Anterior cingulate cortex (tissue), 58 donors: ENCODE measurements around the gene NME9.
A peak's percentile ranks its signal among the peaks of the same experiment; 100 is the strongest.
"Not testable (repeated sequence)": the region's sequence is repeated elsewhere in the genome, so short reads cannot be mapped to it uniquely, and the experiment has no call there.

Source experiments
- DNase-seq, 58 donors: peaks; one replicate each; lab custom pipeline; 2025; lab: John Stamatoyannopoulos, UW

NME9 gene, protein sequence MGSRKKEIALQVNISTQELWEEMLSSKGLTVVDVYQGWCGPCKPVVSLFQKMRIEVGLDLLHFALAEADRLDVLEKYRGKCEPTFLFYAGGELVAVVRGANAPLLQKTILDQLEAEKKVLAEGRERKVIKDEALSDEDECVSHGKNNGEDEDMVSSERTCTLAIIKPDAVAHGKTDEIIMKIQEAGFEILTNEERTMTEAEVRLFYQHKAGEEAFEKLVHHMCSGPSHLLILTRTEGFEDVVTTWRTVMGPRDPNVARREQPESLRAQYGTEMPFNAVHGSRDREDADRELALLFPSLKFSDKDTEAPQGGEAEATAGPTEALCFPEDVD

DNA sequence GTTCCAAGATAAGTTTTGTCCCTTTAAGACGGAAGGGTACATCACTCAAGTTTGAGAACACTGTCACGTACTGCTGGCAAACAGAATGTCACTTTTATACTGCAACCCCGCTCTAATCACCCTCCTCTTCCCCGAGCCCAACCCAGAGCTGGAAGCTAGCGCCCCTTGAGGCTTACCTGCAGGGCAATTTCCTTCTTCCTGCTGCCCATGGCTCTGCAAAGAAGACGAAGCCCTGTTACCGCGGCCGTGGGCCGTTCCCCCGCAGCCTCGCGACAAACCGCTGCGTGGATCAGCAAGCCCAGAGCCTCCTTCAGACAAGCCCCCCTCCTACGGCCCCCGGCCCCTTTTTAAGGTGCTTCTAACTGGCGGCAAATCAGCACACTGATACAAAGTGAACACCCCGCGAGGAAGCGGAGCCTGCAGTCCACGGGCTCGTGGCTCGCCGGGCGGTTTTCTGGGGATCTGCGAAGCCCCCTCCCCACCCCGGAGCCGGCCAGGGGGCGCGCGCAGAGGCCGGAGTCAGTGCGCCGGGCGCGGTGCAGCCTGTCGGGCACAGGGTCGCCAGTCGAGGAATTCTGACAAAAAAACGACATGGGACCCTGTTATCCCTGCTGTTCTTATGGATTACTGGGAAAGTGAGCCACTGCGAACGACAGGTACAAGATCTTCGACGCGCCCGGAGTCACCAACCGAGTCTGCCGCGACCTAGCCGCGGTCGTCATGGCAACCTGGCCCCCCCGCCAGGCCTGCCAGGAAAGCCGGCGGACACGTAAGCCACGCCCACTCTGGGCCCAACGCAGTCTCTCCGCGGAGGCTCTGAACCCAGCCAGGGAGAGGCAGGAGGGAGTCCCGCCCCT is at the start of gene NME9:
NME9 (minus strand) TSS at position 725 of the 857 bp plus-strand sequence; CDS start at position 209, 516 bp downstream.
- peak; percentile 22 to 96 (median 82) for DNase-seq

DNA sequence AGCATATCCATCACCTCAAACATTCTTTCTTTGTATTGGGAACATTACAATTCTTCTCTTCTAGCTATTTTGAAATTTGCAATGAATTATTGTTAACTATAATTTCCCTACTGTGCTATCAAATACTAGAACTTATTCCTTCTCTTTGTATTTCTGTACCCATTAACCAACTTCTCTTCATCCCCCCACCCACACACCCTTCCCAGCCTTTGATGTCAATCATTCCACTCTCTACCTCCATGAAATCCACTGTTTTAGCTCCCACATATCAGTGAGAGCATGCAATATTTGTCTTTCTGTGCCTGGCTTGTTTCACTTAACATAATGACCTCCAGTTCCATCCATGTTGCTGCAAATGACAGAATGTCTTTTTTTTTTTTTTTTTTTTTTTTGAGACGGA is 49.3 kb upstream of the NME9 start:
- DNase-seq = no peak

DNA sequence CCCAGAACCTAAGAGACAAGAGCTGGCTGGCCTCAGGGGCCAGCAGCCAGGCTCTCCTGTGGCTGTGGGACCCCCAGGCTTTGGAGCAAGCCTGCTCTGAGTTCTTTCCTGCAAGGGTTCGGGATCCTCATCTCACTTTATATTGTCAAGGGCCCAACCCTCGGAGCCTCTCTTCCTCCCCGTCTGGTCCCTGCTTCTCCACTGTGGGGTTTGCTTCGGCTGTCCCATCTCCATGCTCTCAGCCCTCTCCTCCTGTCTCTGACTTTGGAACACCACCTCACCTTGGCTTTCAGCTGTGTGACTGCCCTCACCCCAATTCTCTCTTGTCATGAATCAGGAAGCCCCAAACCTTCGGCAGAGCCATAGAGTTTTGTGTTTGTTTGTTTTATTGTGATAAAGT is 48.7 kb upstream of the NME9 start:
- no peak for DNase-seq

DNA sequence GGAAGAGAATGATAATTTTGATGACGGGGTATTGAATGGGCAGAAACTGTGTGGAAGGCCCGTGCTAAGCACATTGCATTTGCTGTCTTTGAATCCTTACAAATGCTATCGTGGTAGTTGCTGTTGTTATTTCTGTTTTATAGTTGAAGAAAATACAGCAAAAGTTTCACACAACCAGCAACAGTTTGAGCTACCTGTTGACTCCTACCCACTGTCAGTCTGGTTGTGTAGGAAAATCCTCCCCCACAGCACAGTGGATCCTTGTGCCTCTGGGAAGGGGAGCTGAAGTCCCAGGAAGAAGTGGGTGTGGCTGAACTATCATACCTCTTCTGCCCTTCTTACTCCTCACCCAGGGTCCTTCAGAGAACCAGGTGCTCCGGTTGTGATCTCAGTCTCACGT is 48.2 kb upstream of the NME9 start:
- no peak for DNase-seq

DNA sequence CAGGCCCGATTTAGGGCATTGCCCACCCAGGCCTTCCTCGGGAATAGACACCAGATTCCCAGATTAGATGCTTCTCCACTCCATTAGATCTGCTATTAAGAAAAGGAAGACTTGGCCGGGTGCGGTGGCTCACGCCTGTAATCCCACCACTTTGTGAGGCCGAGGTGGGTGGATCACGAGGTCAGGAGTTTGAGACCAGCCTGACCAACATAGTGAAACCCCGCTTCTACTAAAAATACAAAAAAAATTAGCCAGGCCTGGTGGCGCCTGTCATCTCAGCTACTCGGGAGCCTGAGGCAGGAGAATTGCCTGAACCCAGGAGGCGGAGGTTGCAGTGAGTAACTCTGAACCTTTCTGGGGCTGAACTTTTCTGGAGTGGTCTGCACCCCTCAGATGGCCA is 47.6 kb upstream of the NME9 start:
- not testable (repeated sequence) for DNase-seq

DNA sequence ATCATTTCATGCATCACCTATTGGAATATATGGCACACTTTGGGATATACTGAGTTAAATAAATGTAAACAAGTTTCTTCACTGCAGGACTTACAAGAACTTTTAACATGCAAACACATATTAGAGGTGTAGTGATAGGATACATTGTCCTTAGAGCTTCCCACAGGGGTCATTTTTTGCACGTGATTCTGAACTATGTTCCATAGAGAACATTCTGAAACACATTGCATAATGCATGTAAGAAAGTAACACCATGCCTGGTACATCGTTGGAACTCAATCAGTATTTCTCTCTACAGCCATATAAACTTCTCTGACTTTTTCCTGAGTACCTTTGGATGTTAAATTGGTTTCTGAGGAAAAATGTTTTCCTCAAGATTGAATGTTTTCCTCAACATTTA is 47.0 kb upstream of the NME9 start:
- DNase-seq = no peak

DNA sequence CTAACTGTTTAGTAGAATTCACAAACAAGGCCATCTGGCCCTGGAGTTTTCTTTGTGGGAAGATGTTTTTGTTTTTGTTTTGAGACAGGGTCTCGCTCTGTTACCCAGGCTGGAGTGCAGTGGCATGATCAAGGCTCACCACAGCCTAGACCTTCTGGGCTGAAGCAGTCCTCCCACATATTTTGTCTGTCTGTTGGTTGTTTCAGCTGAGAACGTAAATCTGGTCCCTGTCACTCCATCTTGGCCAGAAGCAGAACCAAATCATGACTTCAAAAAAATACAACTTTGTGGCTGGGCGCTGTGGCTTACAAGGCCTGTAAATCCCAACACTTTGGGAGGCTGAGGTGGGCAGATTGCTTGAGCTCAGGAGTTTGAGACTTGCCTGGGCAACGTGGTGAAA is 45.8 kb upstream of the NME9 start:
- DNase-seq = no peak

DNA sequence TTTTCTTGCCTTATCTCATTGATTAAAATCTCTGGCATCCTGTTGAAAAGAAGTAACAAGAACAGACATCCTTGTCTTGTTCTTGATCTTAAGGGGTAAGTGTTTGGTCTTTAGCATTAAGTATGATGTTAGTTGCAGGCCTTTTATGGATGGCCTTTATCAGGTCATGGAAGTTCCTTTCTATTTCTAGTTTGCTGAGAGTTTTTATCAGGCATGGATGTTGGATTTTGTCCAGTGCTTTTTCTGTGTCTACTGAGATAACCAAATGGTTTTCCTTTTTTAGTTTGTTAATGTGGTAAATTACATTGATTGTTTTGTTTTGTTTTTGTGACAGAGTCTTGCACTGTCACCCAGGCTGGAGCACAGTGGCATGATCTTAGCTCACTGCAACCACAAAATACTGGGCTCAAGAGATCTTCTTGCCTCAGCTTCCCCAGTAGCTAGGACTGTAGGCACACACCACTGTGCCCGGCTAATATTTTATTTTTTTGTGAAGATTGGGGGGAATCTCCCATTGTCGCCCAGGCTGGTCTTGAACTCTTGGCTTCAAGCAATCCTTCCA is 45.0 kb upstream of the NME9 start:
- no peak for DNase-seq

DNA sequence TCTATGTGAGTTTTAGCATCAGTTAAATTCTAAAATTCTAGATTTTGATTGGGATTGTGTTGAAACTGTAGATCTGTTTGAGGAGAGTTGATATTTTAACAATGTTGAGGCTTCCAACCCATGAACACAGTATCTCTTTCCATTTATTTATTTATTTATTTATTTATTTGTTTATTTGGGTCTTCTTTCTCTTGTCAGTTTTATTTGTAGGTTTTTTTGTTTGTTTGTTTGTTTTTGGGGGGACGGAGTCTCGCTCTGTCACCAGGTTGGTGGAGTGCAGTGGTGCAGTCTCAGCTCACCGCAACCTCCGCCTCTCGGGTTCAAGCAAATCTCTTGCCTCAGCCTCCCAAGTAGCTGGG is 44.1 kb upstream of the NME9 start:
- DNase-seq = no peak

DNA sequence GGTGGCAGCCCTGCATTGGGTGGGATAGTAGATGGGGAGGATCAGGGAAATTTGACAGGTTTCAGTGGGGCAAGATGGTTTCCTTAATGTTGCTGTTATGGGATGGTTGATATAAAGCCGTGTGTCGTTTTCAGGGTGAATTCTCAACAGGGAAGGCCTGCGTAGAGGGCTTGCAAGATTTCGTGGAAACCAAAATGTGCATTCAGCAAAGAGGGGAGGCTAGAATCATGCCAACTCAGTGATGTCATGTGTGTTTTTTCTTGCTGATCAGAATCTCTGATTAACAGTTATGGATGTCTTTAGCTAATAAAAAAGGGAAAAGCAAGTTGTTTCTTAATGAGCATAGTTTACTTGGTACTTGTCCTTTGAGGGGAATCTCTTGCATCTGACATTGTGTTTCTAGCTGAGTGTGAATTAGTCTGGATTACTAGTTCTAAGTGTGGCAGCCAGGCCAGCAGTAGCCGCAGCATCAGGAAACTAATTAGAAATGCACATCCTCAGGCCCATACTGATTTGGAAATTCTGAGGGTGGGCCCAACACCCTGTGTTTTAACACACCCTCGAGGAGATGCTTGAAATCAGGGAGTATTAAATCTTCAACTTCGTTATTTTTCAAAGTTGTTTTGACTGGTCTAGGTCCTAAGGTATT is 43.6 kb upstream of the NME9 start:
- DNase-seq = no peak

DNA sequence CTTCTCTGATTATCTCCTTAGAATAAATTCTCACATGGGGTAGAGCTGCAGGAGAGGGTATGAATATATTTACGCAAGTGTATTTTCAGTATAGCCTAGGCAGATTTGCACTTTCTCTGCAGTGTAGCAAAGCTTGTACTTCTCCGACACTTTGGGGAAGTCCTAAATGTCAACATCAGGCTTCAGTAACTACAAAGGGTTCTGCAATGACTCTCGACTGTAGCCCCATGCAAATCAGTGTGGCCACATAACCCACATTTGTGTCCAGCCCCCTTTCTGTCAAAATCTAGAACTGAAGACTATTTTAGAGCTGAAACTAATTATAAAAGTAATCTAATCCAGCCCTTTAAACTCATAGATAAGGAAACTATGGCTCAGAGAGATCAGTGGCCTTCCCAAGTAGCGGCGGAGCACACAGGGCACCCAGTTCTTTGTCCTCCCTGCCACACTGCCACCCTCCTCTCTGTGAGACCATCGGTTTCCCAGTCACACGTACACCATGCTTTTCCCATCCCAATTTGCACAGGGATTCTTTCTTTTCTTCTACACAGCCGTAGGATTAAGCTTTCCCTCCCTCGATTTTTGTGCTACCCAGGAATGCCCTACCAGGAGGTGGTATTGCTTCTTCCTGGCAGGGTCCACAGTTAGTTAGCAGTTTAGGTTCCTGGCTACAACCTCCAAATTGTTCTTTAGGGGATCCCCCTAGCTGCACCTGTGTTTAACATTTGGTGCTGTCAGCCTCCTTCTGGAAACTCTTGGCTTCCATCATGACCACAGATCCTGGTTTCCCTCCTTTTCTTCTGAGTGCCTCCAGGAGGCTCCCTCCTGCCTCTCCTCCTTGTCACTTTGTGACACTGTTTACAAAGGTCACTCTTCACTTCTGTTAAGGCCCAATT is 41.7 kb upstream of the NME9 start:
- no peak for DNase-seq

DNA sequence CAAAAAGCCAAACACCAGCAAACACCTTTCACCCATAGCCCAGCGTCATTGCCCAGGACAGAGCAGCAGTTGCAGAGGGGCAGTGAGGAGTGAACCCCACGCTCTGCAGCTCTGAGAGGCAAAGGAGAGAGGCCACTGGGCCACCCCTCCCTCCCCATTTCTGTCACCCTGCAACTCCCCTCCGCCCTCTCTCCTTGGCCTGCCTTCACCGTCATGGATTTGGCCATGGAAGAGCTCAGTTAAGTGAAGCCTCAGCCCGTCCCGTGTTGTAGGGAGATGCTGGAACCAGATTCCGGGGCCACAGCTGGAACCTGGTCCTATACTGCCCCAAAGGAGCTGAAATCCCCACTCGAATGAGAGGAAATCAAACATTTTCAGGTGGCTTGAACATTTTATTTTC is 40.7 kb upstream of the NME9 start:
- DNase-seq = no peak

DNA sequence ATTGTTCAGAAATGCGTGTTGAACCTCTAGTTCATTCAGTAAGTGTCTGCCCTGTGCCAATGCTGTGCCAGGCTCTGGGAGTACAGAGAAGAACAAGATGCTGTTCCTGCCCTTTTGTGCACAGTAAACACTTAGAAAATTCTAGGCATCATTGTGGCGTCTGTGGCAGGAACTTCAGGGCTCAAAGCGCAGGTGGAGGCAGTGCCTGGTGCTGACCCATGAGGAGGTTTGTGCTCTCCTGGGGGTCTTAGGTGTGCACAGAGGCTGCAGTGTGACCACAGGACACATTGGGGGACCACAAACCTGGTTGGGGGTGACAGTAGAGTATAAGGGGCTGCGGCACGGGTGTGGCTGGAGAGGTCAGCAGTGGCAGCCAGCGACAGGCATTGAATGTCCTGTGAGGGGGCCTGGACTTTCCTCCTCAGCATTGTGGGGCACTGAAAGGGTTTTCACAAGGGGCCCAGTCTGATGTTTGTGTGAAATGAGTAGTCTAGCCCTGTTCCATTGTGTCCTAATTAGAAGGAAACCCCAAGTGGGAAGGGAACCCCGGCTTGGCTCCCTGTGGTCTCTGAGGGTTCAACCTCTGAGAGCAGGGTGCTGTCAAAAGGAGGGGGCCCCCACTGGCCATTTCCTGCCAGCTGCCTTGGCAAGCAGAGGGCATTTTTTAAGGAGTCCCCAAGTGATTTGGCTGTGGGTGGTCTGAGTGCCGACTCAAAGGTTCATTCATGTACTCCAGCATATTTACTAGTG is 39.7 kb upstream of the NME9 start:
- peak in 29 of 58 donors; percentile 7 to 79 (median 40) for DNase-seq

DNA sequence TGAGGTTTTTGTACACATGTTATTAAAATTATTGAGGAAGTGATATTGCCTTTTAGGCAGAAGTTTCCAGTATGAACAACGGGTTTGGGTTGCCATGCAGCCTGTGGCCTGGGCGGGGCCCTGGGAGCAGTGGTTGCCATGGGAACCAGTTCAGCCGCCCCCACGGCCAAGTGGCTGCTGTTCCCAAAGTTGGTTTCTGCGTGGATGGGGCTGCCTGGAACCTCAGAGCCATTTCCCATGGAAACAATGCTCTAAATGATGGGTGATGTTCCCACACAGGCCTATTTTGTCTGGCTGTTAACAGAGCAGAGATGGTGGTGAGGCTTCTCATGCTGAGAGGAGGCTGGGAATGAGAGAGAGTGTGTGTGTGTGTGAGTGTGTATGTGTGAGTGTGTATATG is 38.3 kb upstream of the NME9 start:
- peak in 52 of 58 donors; percentile 11 to 91 (median 68) for DNase-seq

DNA sequence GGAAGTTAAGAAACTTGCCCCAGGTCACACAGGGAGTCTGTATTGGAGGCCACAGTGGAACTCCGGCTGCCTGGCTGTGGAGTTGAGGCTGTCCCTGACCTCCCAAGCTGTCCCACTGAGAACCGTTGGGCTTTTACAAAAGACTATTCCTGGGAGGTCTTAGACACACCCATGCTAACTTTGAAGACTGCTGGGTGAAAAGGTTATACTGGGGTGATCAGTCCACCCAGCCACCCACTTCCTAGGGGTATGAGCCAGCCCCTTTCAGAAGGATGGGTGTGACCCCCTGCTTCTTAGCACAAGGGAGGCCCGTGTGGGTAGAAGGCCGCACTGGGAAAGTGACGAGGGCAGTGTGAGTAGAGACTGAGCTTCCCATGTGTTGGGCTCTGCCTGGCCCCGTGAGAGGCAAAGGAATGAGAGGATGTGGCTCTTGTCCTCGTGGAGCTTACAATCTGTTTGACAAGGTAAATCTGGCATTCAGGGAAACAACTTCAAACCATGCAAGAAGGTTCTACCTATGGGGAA is 37.7 kb upstream of the NME9 start:
- no peak for DNase-seq

DNA sequence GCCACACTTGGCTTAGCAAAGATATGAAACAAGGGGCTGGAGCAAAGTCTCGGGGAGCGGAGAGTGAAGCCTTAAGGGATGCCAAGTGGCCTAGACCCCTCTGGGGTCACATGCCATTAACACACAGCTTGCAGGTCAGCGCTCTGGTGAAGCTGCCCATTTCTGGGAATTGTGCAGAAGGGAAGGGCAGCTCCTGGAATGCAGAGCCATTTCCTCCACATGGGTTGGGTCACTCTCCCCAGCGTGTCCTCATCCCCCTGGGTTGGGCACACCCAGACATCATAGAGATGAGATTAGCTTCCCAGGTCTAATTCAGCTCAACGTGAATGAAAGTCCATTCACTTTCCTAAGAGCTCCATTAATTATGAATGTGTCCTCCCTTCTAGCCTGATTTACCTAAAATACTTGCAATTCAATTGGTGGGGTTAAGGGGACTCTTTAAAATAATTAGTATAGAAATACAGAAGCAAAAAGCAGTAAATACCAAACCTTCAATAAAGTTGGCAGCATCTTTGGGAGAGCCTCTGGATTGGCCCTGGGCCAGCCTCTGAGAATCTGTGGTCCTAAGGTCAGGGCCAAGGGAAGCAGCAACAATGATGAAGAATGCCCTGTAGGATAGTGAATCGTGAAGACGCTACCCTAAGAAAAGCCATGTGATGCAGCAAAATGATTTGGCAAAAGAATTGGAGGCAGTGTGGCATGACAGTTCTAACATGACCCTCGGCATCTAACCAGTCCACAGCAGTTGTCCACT is 36.5 kb upstream of the NME9 start:
- DNase-seq = no peak

DNA sequence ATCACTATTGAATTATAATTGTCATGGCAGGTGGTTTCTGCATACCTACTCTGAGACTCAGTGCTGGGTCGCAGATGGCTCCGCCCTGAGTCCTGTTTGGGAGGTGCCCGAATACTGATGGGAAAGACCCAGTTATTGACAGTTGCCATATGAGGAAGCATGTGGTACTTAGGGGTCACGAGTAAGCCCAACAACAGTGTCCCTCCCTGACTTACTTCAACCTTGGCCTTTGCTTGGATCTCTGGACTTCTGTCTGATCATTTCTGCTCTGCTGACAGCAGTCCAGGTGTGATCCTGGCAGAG is 35.6 kb upstream of the NME9 start:
- no peak for DNase-seq
